Fibroblast of villous mesenchyme (primary cell): ENCODE results near the gene PRRX2. TPM values are rescaled to one million over a fixed set of nuclear protein-coding genes. Genes with fewer than 3 reads are reported as not detected.

ENCODE experiments used
- DNase-seq: peaks from one replicate; pipeline ENCODE4 v3.0.0-alpha.2; 2010; ENCODE audit warnings: low read depth
- H3K4me3 ChIP-seq: 2 replicates; pipeline ENCODE4 v1.5.1; 2011; ENCODE audit warnings: low read depth, mild to moderate bottlenecking, low read length
- total RNA-seq: library from RNA; depleted of rRNA; stranded (reverse); fragments of >200 nt; gene quantifications from 2 replicates; pipeline ENCODE4 v1.2.3, GENCODE V29; 2012
- TF ChIP-seq, protein P1 (sequence below): IDR thresholded peaks from 2 replicates; pipeline ENCODE4 v1.5.1; 2012; ENCODE audit warnings: low read depth, mild to moderate bottlenecking, low read length; ENCODE audit not compliant: insufficient read depth

Gene PRRX2
- total RNA-seq, 1 donor: under 0.01 TPM

DNA sequence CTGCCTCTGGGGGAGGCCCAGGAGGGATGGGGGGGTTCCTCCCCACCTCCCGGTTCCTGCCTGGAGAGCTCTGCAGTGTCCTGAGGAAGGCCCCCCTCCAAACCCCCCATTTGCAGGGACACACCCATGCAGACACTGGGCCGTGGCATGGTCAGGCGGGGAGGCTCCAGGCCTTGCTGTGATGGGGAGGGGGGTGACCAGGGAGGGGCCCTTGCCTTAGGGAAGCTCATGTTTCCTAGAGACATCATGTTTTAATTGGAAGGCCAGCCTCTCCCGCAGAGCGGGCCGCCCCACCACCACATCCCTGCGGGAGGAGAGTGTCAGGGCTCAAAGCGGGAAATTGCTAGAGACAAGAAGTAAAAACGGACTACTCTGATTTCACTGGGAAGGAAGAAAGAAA, 12.0 kb downstream of the PRRX2 start:
- DNase-seq: no peak
- TF ChIP-seq, protein P1, sequence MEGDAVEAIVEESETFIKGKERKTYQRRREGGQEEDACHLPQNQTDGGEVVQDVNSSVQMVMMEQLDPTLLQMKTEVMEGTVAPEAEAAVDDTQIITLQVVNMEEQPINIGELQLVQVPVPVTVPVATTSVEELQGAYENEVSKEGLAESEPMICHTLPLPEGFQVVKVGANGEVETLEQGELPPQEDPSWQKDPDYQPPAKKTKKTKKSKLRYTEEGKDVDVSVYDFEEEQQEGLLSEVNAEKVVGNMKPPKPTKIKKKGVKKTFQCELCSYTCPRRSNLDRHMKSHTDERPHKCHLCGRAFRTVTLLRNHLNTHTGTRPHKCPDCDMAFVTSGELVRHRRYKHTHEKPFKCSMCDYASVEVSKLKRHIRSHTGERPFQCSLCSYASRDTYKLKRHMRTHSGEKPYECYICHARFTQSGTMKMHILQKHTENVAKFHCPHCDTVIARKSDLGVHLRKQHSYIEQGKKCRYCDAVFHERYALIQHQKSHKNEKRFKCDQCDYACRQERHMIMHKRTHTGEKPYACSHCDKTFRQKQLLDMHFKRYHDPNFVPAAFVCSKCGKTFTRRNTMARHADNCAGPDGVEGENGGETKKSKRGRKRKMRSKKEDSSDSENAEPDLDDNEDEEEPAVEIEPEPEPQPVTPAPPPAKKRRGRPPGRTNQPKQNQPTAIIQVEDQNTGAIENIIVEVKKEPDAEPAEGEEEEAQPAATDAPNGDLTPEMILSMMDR: no peak
- H3K4me3 ChIP-seq: no peak overlapping the region

DNA sequence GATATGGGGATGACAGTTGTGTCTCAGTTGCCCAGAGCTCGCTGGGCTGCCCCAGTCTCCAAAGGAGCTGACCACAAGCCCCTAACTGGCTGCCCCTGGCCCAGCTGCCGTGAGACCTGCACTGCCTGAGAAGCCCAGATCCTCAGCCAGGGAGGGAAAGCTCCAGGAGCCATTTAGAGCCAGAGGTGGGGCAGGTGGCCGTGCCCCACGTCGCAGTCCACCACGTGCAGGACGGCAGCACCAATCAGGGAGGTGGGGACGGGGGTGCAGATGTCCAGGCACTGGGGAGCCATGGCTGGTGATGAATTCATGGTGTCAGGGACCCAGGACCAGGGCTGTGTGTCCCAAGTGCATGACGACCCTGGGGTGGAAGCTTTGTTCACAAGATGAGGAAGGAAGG, 13.4 kb downstream of the PRRX2 start:
- DNase-seq: no peak
- TF ChIP-seq, protein P1: no peak
- no peak overlapping the region for H3K4me3 ChIP-seq

DNA sequence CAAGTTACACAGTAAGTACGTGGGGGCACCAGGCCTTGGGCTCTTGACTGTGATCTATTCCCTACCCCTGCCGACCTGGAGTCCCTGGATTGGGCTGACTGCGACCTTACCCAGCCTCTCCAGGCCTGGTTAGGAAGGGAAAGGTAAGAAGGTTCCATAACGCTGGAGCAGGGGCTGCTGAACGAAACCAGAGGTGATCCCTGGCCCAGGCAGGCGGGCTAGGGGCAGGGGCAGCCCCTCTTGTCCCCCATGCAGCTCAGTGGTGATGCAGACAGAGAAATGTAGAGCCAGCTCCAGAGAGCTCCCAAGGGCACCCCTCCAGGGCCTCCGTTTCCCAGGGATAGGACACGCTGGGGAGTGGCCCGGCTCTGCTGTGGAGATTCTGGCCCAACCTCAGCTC, 14.1 kb downstream of the PRRX2 start:
- no peak for DNase-seq

DNA sequence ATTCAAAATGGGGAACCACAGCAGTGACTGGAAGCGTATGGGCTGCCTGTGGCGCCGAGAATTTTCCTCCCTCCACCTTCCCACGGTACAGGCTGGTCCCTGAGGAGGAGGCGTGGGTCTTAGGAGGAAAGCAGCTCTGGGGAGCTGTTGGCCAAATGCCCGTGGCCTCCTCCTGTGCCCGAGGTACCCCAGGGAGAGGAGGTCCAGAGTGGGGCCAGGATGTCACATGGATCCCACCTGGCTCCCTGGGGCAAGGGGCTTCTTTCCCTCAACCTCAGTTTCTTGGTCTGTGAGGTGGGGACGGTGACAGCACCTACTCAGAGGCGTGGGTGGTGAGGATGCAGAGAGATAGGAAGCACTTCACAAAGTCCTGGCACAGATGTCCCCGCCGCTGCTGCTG, 16.5 kb downstream of the PRRX2 start:
- TF ChIP-seq, protein P1: no peak
- no peak for DNase-seq
- no peak overlapping the region for H3K4me3 ChIP-seq

More for the DNA sequence above, 14.1 kb downstream of the PRRX2 start:
- no peak overlapping the region for H3K4me3 ChIP-seq
- TF ChIP-seq, protein P1: no peak

DNA sequence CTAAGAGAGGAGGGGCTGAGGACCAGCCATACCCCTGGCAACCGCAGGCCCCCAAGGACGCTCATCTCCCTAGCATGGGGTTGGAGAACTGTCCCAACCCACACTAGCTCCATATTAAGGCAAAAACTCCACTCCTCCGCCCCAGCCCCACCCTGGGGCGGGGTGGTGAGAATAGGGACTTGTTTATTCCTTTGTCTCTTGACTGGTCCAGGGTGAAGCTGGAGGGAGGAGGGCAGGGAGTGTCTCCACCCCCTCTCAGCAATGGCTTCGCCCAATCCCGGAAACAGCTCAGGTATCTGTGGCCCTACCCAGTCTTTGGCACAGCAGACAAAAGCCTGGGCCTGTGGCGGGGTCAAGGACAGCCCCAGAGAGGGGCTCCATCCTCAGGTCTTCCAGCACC, 16.9 kb downstream of the PRRX2 start:
- no peak overlapping the region for H3K4me3 ChIP-seq
- TF ChIP-seq, protein P1: no peak
- DNase-seq: no peak

DNA sequence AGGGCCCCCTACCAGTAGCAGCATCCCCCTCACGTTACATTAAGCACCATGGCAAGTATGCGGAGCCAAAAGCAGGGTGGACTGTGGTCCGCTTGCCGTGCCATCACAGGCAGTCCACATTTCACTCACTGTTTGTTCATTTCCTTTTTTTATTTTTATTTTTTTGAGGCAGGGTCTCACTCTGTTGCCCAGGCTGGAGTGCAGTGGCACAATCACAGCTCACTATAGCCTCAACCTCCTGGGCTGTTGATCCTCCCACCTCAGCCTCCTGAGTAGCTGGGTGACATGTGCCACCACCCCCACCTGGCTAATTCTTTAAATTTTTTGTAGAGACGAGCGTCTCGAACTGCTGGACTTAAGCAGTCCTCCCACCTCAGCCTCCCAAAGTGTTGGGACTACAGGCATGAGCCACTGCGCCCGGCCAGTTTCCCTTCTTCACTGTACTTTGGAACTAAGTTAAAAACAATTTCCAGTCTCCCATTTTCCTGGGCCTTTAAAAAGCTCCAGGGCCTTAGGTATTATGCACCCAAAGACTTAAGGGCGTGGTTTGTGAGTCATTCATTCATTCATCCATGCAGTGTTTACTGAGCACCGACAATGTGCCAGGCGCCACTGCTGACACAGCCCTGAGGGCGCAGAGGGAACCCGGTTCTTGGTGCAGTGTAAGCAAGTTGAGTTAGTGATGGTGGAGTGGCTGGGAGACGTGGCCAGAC, 19.9 kb downstream of the PRRX2 start:
- TF ChIP-seq, protein P1: no peak
- no peak for DNase-seq

DNA sequence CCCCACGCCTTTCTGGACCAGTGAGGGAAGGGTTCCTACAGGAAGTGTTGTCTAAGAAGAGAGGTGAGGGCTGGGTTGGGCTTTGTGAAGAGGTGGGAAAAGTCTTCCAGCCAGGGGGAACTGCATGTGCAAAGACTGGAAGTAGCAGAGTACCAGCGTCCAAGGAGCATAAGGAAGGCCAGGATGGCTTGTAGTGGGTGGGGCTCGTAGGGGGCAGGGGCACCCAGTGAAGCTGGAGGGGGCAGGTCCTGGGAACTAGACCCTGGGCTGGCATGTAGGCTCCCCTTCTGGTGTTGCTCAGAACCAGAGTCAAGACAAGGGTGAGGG, 20.4 kb downstream of the PRRX2 start:
- DNase-seq: no peak

More for the DNA sequence above, 19.9 kb downstream of the PRRX2 start:
- no peak overlapping the region for H3K4me3 ChIP-seq

More for the DNA sequence above, 20.4 kb downstream of the PRRX2 start:
- no peak overlapping the region for H3K4me3 ChIP-seq
- TF ChIP-seq, protein P1: no peak
